T-helper 1 cell treated with Interleukin-12 subunit alpha and Interleukin-12 subunit beta and Interleukin-4 antibody, amounts not matched to agents 30 μg/mL and 1 μg/mL, for 36 hours (primary cell): ENCODE data around the gene AUTS2.

Experiments
- H3K27ac Mint-ChIP-seq: one replicate; pipeline ENCODE4 v1.8.0; 2021; ENCODE audit warnings: mild to moderate bottlenecking, mixed read lengths
- H3K27me3 Mint-ChIP-seq: one replicate; pipeline ENCODE4 v1.8.0; 2021; ENCODE audit warnings: low read depth, mixed read lengths
- H3K36me3 Mint-ChIP-seq: one replicate; pipeline ENCODE4 v1.8.0; 2021; ENCODE audit warnings: low read depth, mixed read lengths
- H3K4me1 Mint-ChIP-seq: one replicate; pipeline ENCODE4 v1.8.0; 2021; ENCODE audit warnings: low read depth, mixed read lengths
- H3K4me3 Mint-ChIP-seq: one replicate; pipeline ENCODE4 v1.8.0; 2021; ENCODE audit warnings: mild to moderate bottlenecking, moderate library complexity, mixed read lengths
- H3K9me3 Mint-ChIP-seq: one replicate; pipeline ENCODE4 v1.8.0; 2021; ENCODE audit warnings: mixed read lengths

AUTS2 gene

GRCh38 chr7:70120851-70121250 is 522.6 kb downstream of the AUTS2 start:
- Mint-ChIP-seq H3K27ac (no peak overlapping the region), H3K27me3 (no peaks in the 10 kb centered on the region), H3K4me3 (no peak overlapping the region), H3K36me3 (no peaks in the 10 kb centered on the region), H3K4me1 (no peaks in the 10 kb centered on the region), H3K9me3 (peaks cover 29% of the 10 kb centered on the region)

DNA sequence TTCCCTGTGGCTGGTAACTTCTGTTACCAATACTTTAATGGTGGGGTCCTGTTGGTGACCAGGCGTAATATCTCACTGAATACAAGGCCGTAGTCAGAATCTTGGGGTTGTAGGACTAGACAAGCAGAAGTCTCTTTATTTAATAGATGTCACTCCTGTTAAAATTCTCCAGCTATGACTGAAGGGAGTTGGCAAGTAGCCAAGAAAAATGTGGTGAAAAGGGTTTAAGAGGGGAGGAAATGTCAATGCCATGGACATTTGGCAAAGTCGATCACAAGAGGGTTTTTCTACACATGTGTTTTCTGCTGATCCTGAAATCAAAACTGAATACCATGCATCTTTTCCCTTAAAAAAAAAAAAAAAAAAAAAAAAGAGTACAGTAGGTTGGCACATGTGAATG is 533.5 kb downstream of the AUTS2 start:
- peaks cover 9% of the 10 kb centered on the region for H3K9me3 Mint-ChIP-seq
- no peak overlapping the region for H3K4me3 Mint-ChIP-seq
- no peaks in the 10 kb centered on the region for H3K36me3 Mint-ChIP-seq
- H3K4me1 Mint-ChIP-seq, result no peaks in the 10 kb centered on the region
- H3K27ac Mint-ChIP-seq, result no peak overlapping the region
- H3K27me3 Mint-ChIP-seq, result no peaks in the 10 kb centered on the region

- Mint-ChIP-seq H3K36me3 (no peaks in the 10 kb centered on the region), H3K9me3 (peaks cover 7% of the 10 kb centered on the region), H3K4me1 (no peaks in the 10 kb centered on the region), H3K27me3 (no peaks in the 10 kb centered on the region), H3K27ac (no peak overlapping the region), H3K4me3 (no peak overlapping the region)
Measured at GRCh38 chr7:70132226-70132851, 534.1 kb downstream of the AUTS2 start.

- peaks cover 2% of the 10 kb centered on the region for H3K9me3 Mint-ChIP-seq
- H3K27me3 Mint-ChIP-seq, result no peaks in the 10 kb centered on the region
- H3K4me1 Mint-ChIP-seq, result no peaks in the 10 kb centered on the region
- H3K27ac Mint-ChIP-seq, result no peak overlapping the region
- no peak overlapping the region for H3K4me3 Mint-ChIP-seq
- no peaks in the 10 kb centered on the region for H3K36me3 Mint-ChIP-seq
Measured at GRCh38 chr7:70132852-70133690, 534.8 kb downstream of the AUTS2 start.

GRCh38 chr7:70134029-70134770 is 535.9 kb downstream of the AUTS2 start:
- H3K27ac Mint-ChIP-seq, result no peak overlapping the region
- H3K4me3 Mint-ChIP-seq, result no peak overlapping the region
- no peaks in the 10 kb centered on the region for H3K36me3 Mint-ChIP-seq
- no peaks in the 10 kb centered on the region for H3K27me3 Mint-ChIP-seq
- no peaks in the 10 kb centered on the region for H3K9me3 Mint-ChIP-seq
- no peaks in the 10 kb centered on the region for H3K4me1 Mint-ChIP-seq

- no peaks in the 10 kb centered on the region for H3K4me1 Mint-ChIP-seq
- H3K27me3 Mint-ChIP-seq, result no peaks in the 10 kb centered on the region
- no peak overlapping the region for H3K27ac Mint-ChIP-seq
- H3K9me3 Mint-ChIP-seq, result no peaks in the 10 kb centered on the region
- H3K4me3 Mint-ChIP-seq, result no peak overlapping the region
- H3K36me3 Mint-ChIP-seq, result no peaks in the 10 kb centered on the region
Measured at GRCh38 chr7:70135656-70136055, 537.4 kb downstream of the AUTS2 start.

- Mint-ChIP-seq H3K9me3 (no peaks in the 10 kb centered on the region), H3K36me3 (no peaks in the 10 kb centered on the region), H3K27ac (no peak overlapping the region), H3K27me3 (no peaks in the 10 kb centered on the region), H3K4me3 (no peak overlapping the region), H3K4me1 (no peaks in the 10 kb centered on the region)
Measured at GRCh38 chr7:70137126-70137525, 538.9 kb downstream of the AUTS2 start.

- H3K4me1 Mint-ChIP-seq, result no peaks in the 10 kb centered on the region
- H3K27ac Mint-ChIP-seq, result no peak overlapping the region
- H3K27me3 Mint-ChIP-seq, result no peaks in the 10 kb centered on the region
- no peaks in the 10 kb centered on the region for H3K36me3 Mint-ChIP-seq
- no peak overlapping the region for H3K4me3 Mint-ChIP-seq
- H3K9me3 Mint-ChIP-seq, result no peaks in the 10 kb centered on the region
Measured at GRCh38 chr7:70142247-70142932, 544.1 kb downstream of the AUTS2 start.

DNA sequence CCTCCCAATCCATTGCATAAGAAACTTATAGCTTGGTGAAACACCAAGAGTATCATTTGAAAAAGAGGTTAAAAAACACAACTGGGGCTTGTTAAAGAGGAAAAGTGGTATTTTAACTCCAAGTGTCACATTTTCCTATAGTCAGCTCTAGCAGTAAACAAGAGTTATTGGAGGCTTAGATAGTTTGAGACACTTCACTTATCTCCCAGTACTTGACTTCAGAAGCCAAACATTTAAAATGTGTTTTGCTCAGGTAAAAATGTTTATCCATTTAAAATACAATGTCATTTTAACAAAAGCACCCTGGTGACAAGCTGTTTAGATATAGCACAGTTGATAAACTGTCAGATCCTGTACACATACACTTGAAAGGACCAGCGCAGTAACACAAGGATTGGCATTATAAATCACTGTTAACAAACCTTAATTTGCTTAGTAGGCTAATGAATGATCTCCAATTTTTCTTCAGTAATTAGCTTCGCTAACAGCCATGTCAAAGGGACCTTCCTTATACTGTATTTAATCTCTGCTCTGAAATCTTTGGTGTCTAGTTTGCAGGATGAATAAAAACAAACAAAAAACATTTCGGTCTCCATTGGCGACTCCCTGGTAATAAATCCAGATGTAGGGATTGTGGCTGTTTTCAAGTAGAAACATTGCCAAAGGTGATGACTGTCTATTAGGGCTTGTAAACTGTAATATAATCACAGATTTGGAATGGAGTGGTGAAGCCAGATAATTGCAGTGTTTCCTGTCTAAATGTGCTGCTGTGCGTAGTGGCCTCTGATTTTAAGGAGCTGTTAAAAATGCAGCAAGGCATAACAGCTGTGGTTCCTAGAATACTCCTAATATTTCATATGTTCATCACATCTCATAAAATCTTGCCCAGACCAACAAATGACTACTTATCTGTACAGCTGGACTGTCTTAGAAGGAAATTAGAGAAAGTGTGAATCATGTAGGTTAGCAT is 545.1 kb downstream of the AUTS2 start:
- Mint-ChIP-seq H3K27ac (no peak overlapping the region), H3K27me3 (no peaks in the 10 kb centered on the region), H3K36me3 (no peaks in the 10 kb centered on the region), H3K4me1 (no peaks in the 10 kb centered on the region), H3K4me3 (no peak overlapping the region), H3K9me3 (no peaks in the 10 kb centered on the region)

DNA sequence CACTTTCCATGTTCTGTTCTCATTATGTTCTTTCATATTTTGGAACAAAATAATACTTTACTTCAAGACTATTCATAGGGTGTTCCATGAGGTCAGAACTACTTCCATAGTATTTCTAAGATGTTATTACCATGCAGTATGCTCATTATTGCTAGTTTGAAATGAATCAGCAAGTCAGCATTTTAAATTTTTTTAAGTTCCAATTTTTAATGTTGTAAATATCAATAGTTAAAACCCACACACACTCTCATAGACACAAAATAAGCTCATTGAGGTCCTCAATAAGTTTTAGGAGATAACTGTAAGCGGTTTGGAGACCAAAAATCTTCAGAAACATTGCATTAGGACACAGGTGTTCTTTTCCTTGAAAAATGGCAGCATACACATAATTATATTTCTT is 550.7 kb downstream of the AUTS2 start:
- Mint-ChIP-seq H3K36me3 (no peaks in the 10 kb centered on the region), H3K4me3 (no peak overlapping the region), H3K27me3 (no peaks in the 10 kb centered on the region), H3K27ac (no peak overlapping the region), H3K4me1 (no peaks in the 10 kb centered on the region), H3K9me3 (peaks cover 6% of the 10 kb centered on the region)

GRCh38 chr7:70152313-70152712 is 554.0 kb downstream of the AUTS2 start:
- H3K36me3 Mint-ChIP-seq, result no peaks in the 10 kb centered on the region
- H3K4me1 Mint-ChIP-seq, result no peaks in the 10 kb centered on the region
- H3K27ac Mint-ChIP-seq, result no peak overlapping the region
- no peaks in the 10 kb centered on the region for H3K27me3 Mint-ChIP-seq
- H3K4me3 Mint-ChIP-seq, result no peak overlapping the region
- peaks cover 6% of the 10 kb centered on the region for H3K9me3 Mint-ChIP-seq

DNA sequence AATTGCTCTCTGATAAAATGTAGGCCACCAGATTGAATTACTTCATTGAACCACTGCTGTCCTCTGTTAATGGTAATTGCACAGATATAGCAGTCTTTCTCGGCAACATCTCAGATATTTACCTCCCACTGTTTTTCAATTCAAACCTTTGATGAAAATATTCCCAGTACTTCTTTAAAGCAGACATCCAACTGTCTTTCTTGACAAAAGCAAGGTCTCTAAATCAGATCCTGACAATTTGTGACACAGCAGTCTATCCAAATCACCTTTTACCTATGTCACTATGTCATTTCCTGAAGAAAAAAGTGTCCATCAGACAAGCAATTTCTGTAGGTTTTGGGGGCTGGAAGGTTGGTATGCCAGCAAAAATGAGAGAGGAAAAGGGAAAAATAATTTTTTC is 555.7 kb downstream of the AUTS2 start:
- no peaks in the 10 kb centered on the region for H3K27me3 Mint-ChIP-seq
- no peak overlapping the region for H3K4me3 Mint-ChIP-seq
- H3K27ac Mint-ChIP-seq, result no peak overlapping the region
- H3K36me3 Mint-ChIP-seq, result no peaks in the 10 kb centered on the region
- H3K9me3 Mint-ChIP-seq, result peaks cover 6% of the 10 kb centered on the region
- H3K4me1 Mint-ChIP-seq, result no peaks in the 10 kb centered on the region

- Mint-ChIP-seq H3K4me1 (no peaks in the 10 kb centered on the region), H3K36me3 (no peaks in the 10 kb centered on the region), H3K4me3 (no peak overlapping the region), H3K27ac (no peak overlapping the region), H3K27me3 (no peaks in the 10 kb centered on the region), H3K9me3 (peaks cover 6% of the 10 kb centered on the region)
Measured at GRCh38 chr7:70154521-70155180, 556.4 kb downstream of the AUTS2 start.
